Activated CD4-positive, alpha-beta T cell treated with anti-CD3 and anti-CD28 coated beads for 36 hours (primary cell): Measurements from ENCODE around the gene AACS. TPM values are rescaled to one million over a fixed set of nuclear protein-coding genes. Genes with fewer than 3 reads are reported as not detected.
"Not testable (repeated sequence)": the region's sequence is repeated elsewhere in the genome, so short reads cannot be mapped to it uniquely, and the experiment has no call there.

Experiments
- ATAC-seq: fragments of 200-7000 bp; cut with Tn5 transposase; one replicate; pipeline ENCODE4 v1.10.0; 2021; ENCODE audit warnings: mild to moderate bottlenecking, moderate library complexity
- CTCF ChIA-PET: fragments of 350-600 bp; sonication (Branson Sonifier 250); formaldehyde crosslinking; loops from one replicate; lab custom pipeline; 2021; ENCODE audit warnings: antibody characterized with exemption; lab: Charles Lee
- POLR2A ChIA-PET: fragments of 350-600 bp; sonication (Branson Sonifier 250); formaldehyde crosslinking; loops from one replicate; lab custom pipeline; 2021; ENCODE audit warnings: antibody characterized with exemption, inconsistent platforms; lab: Charles Lee
- DNase-seq: peaks from one replicate; pipeline ENCODE4 v3.0.0-alpha.2; 2020
- H3K27ac Mint-ChIP-seq: one replicate; pipeline ENCODE4 v1.8.0; 2021; ENCODE audit warnings: mixed read lengths
- H3K27me3 Mint-ChIP-seq: one replicate; pipeline ENCODE4 v1.8.0; 2021; ENCODE audit warnings: mixed read lengths
- H3K36me3 Mint-ChIP-seq: one replicate; pipeline ENCODE4 v1.8.0; 2021; ENCODE audit warnings: low read depth, mixed read lengths
- H3K4me1 Mint-ChIP-seq: one replicate; pipeline ENCODE4 v1.8.0; 2021; ENCODE audit warnings: mixed read lengths
- H3K4me3 Mint-ChIP-seq: one replicate; pipeline ENCODE4 v1.8.0; 2021; ENCODE audit warnings: mild to moderate bottlenecking, moderate library complexity, mixed read lengths
- H3K9me3 Mint-ChIP-seq: one replicate; pipeline ENCODE4 v1.8.0; 2021; ENCODE audit warnings: low read depth, mixed read lengths
- intact Hi-C, 2 experiments: fragments of 100-400 bp; cut with DNase I in 1 of 2; cut with micrococcal nuclease in 1 of 2; formaldehyde crosslinking; loops; one replicate each; pipeline versions ENCODE4 v1.14.2 to v1.15.1; 2022 to 2024; cut with DNase I, micrococcal nuclease
- total RNA-seq, 2 experiments: library from RNA; stranded (reverse); gene quantifications; one replicate each; pipeline ENCODE4 v1.2.3, GENCODE V29; 2021

AACS gene
- total RNA-seq, 2 experiments from 2014 or later: 13.9 to 16.6 TPM

DNA sequence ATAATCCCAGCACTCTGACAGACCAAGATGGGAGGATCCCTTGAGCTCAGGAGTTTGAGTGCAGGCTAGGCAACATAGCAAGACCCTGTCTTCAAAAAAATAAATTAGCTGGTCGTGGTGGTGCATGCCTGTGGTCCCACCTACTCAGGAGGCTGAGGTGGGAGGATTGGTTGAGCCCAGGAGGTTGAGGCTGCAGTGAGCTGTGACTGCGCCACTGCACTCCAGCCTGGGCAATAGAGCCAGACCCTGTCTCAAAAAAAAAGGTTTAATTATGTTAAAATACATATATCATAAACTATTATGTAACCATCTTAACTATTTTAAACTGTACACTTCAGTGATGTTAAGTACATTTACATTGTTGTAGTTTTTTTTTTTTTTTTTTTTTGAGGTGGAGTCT is 9.1 kb downstream of the AACS start:
- intact Hi-C loops, POLR2A ChIA-PET, H3K27ac Mint-ChIP-seq, ATAC-seq, H3K4me1 Mint-ChIP-seq, H3K9me3 Mint-ChIP-seq, H3K27me3 Mint-ChIP-seq, H3K4me3 Mint-ChIP-seq, CTCF ChIA-PET, DNase-seq: not testable (repeated sequence)
- peaks cover 20% of the 10 kb centered on the region for H3K36me3 Mint-ChIP-seq

DNA sequence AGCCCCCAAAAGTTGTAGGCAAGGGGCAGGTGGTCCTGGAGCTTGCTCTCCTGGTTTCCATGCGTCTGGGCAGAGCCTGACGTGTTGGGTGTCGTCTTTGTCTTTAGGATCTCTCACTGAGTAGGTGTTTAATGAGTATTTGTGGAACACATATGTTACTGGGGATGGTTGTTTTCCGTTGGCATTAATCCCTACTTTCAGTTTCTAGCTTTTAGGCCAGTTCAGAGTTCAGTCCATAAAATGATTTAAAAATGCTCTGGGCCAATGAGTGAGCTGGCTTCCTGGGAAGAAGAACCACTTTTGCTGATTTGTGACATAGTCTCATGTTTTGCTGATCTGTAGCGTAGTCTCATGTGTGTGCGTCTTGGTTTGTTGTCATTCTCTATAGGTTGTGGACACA is 10.9 kb downstream of the AACS start:
- H3K27ac Mint-ChIP-seq: no peak overlapping the region
- intact Hi-C loops: no loop called here
- H3K27me3 Mint-ChIP-seq: no peaks in the 10 kb centered on the region
- DNase-seq (no peak), ATAC-seq (no peak)
- peaks cover 8% of the 10 kb centered on the region for H3K4me1 Mint-ChIP-seq
- ChIA-PET CTCF (interaction anchor here (1.1 kb wide), 1 partner anchor 144 kb away, joined by 5 read pairs; no protein-coding TSS in a partner anchor), POLR2A (no interaction called here)
- peaks cover 23% of the 10 kb centered on the region for H3K36me3 Mint-ChIP-seq
- no peaks in the 10 kb centered on the region for H3K9me3 Mint-ChIP-seq
- H3K4me3 Mint-ChIP-seq: no peak overlapping the region

DNA sequence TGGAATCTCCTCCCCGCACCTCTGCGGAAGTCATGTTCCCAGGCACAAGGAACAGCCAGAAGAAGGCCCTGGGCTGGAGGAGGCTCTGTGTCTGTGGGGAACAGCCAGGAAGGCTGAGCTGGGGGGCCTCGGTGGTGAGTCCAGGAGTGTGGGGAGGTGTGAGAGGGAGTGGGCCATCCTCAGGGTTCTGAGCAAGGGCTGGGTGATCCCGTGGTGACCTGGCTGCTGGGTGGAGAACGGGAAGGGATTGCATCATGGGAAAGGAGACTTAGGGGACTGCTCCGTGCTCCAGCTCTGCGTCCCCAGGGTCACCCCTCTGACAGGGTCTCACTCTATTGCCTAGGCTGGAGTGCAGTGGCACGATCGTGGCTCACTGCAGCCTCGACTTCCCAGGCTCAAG is 13.8 kb downstream of the AACS start:
- ChIA-PET POLR2A (no interaction called here), CTCF (no interaction called here)
- Mint-ChIP-seq H3K4me1 (no peaks in the 10 kb centered on the region), H3K9me3 (no peaks in the 10 kb centered on the region), H3K36me3 (peaks cover 26% of the 10 kb centered on the region), H3K4me3 (no peak overlapping the region), H3K27ac (no peak overlapping the region), H3K27me3 (no peaks in the 10 kb centered on the region)
- intact Hi-C loops: no loop called here
- ATAC-seq (no peak), DNase-seq (no peak)

DNA sequence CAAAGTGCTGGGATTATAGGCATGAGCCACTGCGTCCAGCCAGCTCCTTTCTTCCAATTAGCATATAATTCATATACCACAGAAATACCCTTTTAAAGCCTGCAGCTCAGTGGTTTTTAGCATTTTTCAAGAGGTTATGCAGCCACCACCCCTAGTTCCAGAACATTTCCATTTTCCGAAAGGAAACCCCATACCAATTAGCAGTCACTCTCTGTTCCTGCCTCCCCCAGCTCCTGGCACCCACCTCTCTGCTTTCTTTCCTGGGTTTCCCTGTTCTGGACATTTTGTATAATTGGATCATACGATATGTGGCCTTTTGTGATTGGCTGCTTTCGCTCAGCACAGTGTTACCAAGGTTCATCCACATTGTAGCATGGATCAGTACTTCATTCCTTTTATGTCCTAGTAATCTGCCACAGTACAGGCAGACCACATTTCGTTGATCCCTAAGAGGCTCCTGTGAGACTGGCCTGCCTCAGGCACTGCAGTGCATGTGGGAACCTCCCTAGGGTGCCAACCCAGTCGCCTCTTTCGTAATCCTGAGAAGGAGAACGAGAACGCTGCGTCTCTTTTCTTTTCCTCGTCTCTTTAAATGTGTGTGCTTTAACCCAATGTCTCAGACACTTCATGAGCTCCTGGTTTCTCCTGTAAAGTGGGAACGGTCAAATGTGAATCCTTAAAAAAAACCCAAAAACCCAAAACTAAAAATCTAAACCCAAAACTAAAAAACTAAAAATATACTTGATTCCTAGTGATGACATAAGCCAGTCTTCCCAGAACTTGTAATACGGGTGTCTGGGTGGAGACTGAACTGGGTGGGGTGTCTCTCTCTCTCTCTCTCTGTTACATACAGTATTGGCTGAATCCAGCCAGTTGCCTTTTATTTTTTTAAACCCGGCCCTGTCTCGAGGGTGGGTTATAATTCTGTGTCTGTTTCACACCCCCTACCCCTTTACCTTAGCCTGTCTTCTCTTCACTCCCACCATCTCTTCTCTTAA is 14.7 kb downstream of the AACS start:
- peaks cover 29% of the 10 kb centered on the region for H3K36me3 Mint-ChIP-seq
- H3K4me1 Mint-ChIP-seq: no peaks in the 10 kb centered on the region
- POLR2A ChIA-PET: no interaction called here
- DNase-seq (no peak), ATAC-seq (no peak)
- intact Hi-C loops: no loop called here
- H3K27ac Mint-ChIP-seq: no peak overlapping the region
- H3K4me3 Mint-ChIP-seq: no peak overlapping the region
- CTCF ChIA-PET: no interaction called here
- no peaks in the 10 kb centered on the region for H3K27me3 Mint-ChIP-seq
- H3K9me3 Mint-ChIP-seq: no peaks in the 10 kb centered on the region

DNA sequence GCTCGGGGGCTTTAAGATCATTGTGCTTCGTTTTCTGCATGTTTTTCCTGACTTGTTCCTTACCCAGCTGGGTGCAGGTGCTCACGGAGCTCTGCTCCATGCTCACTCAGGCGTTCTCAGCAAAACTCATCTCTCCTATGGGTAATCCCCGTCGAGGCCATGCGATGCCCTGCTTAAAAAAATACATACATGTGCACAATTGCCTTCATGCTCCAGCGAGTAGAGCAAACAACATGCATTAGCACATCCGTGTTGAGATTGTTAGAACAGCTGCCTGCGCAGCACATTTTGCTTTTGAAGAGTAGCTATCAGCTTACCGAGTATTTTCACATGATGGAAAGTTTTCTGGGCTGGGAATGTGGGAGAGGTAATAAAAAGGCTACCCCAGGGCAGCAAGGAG is 16.2 kb downstream of the AACS start:
- Mint-ChIP-seq H3K9me3 (no peaks in the 10 kb centered on the region), H3K4me1 (no peaks in the 10 kb centered on the region), H3K27ac (no peak overlapping the region), H3K36me3 (peaks cover 28% of the 10 kb centered on the region), H3K4me3 (no peak overlapping the region), H3K27me3 (no peaks in the 10 kb centered on the region)
- no peak for ATAC-seq
- ChIA-PET CTCF (interaction anchor here (0.5 kb wide), 1 partner anchor 167 kb away, joined by 3 read pairs; the partner anchor contains the start of gene UBC), POLR2A (no interaction called here)
- intact Hi-C loops: no loop called here
- no peak for DNase-seq

DNA sequence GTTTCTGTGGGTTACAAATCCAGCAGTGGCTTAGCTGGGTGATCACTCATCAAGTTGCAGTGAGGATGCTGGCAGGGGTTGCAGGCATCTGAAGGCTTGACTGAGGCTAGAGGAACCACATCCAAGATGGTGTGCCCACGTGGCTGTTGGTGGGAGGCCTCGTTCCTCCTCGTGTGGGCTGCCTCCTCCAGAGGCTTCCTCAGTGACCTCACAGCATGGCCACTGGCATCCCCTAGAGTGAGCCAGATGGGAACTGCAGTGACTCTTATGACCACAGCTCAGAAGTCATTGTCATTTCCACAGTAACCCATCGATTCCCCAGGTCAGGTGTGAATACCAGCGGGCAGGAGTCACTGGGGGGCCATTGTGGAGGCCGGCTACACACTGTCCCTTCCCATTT is 17.8 kb downstream of the AACS start:
- Mint-ChIP-seq H3K27me3 (no peaks in the 10 kb centered on the region), H3K4me1 (no peaks in the 10 kb centered on the region), H3K4me3 (no peak overlapping the region), H3K27ac (no peak overlapping the region), H3K36me3 (peaks cover 22% of the 10 kb centered on the region), H3K9me3 (no peaks in the 10 kb centered on the region)
- ATAC-seq: no peak
- intact Hi-C loops: no loop called here
- POLR2A ChIA-PET: no interaction called here
- no peak for DNase-seq
- CTCF ChIA-PET: interaction anchor here (0.7 kb wide), 1 partner anchor 10 kb away, joined by 3 read pairs; no protein-coding TSS in a partner anchor

DNA sequence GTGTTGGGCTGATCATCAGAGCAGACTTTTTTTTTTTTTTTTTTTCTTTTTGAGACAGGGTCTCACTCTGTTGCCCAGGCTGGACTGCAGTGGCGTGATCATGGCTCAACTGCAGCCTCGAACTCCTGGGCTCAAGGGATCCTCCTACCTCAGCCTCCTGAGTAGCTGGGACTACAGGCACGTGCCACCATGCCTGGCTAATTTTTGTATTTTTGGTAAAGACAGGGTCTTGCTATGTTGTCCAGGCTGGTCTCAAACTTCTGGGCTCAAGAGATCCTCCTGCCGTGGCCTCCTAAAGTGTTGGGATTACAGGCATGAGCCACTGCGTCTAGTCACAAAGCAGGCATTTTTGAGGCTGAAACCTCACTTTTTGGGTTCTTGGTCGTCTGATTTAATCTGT is 23.0 kb downstream of the AACS start:
- intact Hi-C loops, DNase-seq, H3K27ac Mint-ChIP-seq, ATAC-seq, CTCF ChIA-PET, H3K4me1 Mint-ChIP-seq, H3K4me3 Mint-ChIP-seq, POLR2A ChIA-PET, H3K9me3 Mint-ChIP-seq, H3K27me3 Mint-ChIP-seq: not testable (repeated sequence)
- peaks cover 11% of the 10 kb centered on the region for H3K36me3 Mint-ChIP-seq

DNA sequence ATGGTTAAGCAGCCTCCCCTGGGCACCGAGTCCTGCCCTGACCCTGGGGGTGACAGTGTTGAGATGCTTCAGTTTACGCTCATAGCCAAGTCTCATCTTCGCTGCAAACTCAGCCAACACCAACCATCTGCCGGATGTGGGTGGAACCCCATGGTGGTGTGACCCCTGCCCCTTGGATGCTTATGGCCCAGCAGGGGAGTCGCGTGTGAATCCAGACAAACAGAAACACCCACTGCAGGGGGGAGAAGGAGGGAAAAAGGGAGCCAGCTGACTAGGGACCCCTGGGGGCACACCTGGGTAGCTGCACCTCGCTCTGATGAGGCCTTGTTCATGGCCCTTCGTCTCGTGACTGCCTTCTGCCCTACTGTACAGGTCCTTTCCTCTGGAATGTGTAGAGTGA is 23.8 kb downstream of the AACS start:
- ChIA-PET CTCF (no interaction called here), POLR2A (no interaction called here)
- DNase-seq: no peak
- no peaks in the 10 kb centered on the region for H3K4me1 Mint-ChIP-seq
- H3K27me3 Mint-ChIP-seq: no peaks in the 10 kb centered on the region
- no peaks in the 10 kb centered on the region for H3K9me3 Mint-ChIP-seq
- H3K4me3 Mint-ChIP-seq: no peak overlapping the region
- peaks cover 10% of the 10 kb centered on the region for H3K36me3 Mint-ChIP-seq
- no peak for ATAC-seq
- intact Hi-C loops: no loop called here
- no peak overlapping the region for H3K27ac Mint-ChIP-seq

DNA sequence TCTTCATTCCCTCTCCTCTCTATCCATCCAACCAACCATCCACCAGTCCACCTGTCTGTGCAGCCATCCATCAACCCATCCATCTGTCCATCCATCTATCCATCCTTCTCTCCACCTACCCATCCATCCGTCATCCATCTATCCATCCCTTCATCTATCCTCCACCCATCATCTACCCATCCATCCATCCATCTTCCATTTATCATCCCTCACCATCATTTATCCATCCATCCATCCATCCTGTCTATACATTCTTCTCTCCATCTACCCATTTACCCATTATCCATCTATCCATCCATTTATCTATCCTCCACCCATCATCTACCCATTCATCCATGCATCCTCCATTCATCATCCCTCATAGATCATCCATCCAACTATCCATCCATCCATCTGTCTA is 24.4 kb downstream of the AACS start:
- H3K36me3 Mint-ChIP-seq: peaks cover 13% of the 10 kb centered on the region
- CTCF ChIA-PET: no interaction called here
- no peaks in the 10 kb centered on the region for H3K9me3 Mint-ChIP-seq
- H3K4me3 Mint-ChIP-seq: no peak overlapping the region
- H3K27ac Mint-ChIP-seq: no peak overlapping the region
- no peaks in the 10 kb centered on the region for H3K27me3 Mint-ChIP-seq
- DNase-seq (no peak), ATAC-seq (no peak)
- H3K4me1 Mint-ChIP-seq: no peaks in the 10 kb centered on the region
- POLR2A ChIA-PET: no interaction called here
- intact Hi-C loops: no loop called here

DNA sequence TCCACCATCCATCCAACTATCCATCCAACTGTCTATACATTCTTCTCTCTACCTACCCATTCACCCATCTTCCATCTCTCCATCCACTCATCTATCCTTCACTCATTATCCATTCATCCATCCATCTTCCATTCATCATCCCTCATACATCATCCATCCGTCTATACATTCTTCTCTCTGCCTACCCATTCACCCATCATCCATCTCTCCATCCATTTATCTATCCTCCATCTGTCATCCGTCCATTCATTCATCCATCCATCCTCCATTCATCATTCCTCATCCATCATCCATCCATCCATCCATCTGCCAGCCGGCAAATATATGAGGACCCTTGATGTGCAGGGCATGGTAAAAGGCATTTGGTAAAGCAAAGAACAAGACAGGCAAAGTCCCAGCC is 25.2 kb downstream of the AACS start:
- H3K4me1 Mint-ChIP-seq: no peaks in the 10 kb centered on the region
- H3K9me3 Mint-ChIP-seq: no peaks in the 10 kb centered on the region
- ChIA-PET POLR2A (no interaction called here), CTCF (no interaction called here)
- ATAC-seq: no peak
- peaks cover 9% of the 10 kb centered on the region for H3K36me3 Mint-ChIP-seq
- DNase-seq: no peak
- H3K4me3 Mint-ChIP-seq: no peak overlapping the region
- intact Hi-C loops: no loop called here
- H3K27ac Mint-ChIP-seq: no peak overlapping the region
- no peaks in the 10 kb centered on the region for H3K27me3 Mint-ChIP-seq

DNA sequence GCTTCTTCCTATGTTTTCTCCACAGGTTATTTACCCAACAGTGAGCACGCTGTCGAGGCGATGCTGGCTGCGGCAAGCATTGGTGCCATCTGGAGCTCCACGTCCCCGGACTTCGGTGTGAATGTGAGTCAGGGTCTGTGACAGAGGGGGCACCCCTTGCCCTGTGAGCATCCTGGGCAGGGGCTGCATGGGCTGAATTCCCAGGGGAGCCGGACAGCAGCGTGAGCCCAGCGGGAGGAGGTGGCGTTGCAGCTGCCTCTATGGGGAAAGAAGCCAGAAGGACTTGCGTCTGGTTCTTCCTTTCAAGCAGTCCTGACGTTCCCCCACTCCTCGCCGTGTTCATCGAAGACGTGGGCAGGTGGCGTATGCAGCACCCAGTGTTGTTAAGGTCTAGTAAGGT is 26.2 kb downstream of the AACS start:
- Mint-ChIP-seq H3K36me3 (peaks cover 5% of the 10 kb centered on the region), H3K9me3 (no peaks in the 10 kb centered on the region), H3K27me3 (no peaks in the 10 kb centered on the region), H3K4me3 (no peak overlapping the region), H3K4me1 (no peaks in the 10 kb centered on the region), H3K27ac (no peak overlapping the region)
- CTCF ChIA-PET: no interaction called here
- DNase-seq: no peak
- ATAC-seq: no peak
- intact Hi-C loops: no loop called here
- POLR2A ChIA-PET: no interaction called here
